Measurements from ENCODE around the gene MEOX2. TPM values are rescaled to one million over a fixed set of nuclear protein-coding genes. Genes with fewer than 3 reads are reported as not detected.

Gene MEOX2
- total and polyA plus RNA-seq, 2 of the 8 experiments (the other 6 are each of a cell fraction or from before 2014, with no cell fraction given): 0.05 to 0.19 TPM

DNA sequence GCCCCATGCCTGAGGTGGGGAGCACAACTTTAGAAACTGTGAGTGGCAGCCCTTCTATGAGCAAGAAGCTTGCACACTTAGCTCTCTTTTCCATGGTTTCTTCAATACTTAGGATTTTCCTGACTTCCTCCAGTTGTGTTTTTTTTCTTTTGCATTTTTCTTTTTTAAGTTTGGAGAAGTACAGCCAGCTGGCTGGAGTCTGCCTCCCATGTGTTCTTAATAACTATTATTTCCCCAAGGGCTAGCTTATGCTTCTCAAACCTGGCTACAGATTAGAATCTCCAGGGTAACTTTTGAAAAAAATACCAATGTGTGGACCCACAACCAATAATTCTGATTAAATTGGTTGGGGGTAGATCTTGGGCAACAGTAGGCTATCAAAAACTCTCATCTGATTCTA lies 37.4 kb upstream of the MEOX2 start:
- no peaks in the 10 kb centered on the region for H3K79me1 ChIP-seq (ENCODE audit: low read depth, low read length)
- no peaks in the 10 kb centered on the region for H3K23me2 ChIP-seq (ENCODE audit: low read depth, low read length)
- no peak overlapping the region for H2BK12ac ChIP-seq (ENCODE audit: low read depth, low read length)
- H4K20me1 ChIP-seq (replicated peaks in 1 of 2; ENCODE audit: control insufficient read depth in 1 of 2, insufficient read depth in 2 of 2, low read length in 2 of 2): no peaks in the 10 kb centered on the region
- H3K56ac ChIP-seq (replicated peaks; ENCODE audit: insufficient read length, low read depth, low read length): no peak overlapping the region
- no peak overlapping the region for H4K91ac ChIP-seq (replicated peaks; ENCODE audit: insufficient read length, low read length)
- no peaks in the 10 kb centered on the region for H3K27me3 ChIP-seq (replicated peaks in 1 of 4; ENCODE audit: control insufficient read depth in 3 of 4, extremely low read depth in 1 of 4, insufficient read depth in 3 of 4, low read length in 3 of 4)
- H2BK15ac ChIP-seq (ENCODE audit: low read length): no peak overlapping the region
- no peaks in the 10 kb centered on the region for H3K36me3 ChIP-seq (ENCODE audit: control insufficient read depth in 2 of 4, insufficient read depth in 4 of 4, low read length in 3 of 4)
- no peak overlapping the region for H4K8ac ChIP-seq (ENCODE audit: extremely low read depth, insufficient read depth, low read length)
- no peak overlapping the region for H3K14ac ChIP-seq (ENCODE audit: insufficient read length)
- DNase-seq (ENCODE audit: low read depth in 1 of 2, low spot score in 2 of 2): no peak
- H4K5ac ChIP-seq (ENCODE audit: insufficient read length, low read depth, low read length): no peak overlapping the region
- H2AK5ac ChIP-seq (ENCODE audit: low read depth, low read length): no peak overlapping the region
- H3K9ac ChIP-seq (replicated peaks in 1 of 4; ENCODE audit: extremely low read depth in 1 of 4, low read depth in 3 of 4, low read length in 3 of 4): no peak overlapping the region
- H2BK20ac ChIP-seq (ENCODE audit: low read length): no peak overlapping the region
- H3K4me3 ChIP-seq (ENCODE audit: extremely low read depth in 1 of 4, insufficient read depth in 2 of 4, low read depth in 3 of 4, low read length in 4 of 4): no peak overlapping the region
- no peak for FAIRE-seq
- H3K9me3 ChIP-seq (ENCODE audit: insufficient read depth in 2 of 2, low read depth in 1 of 2, low read length in 1 of 2): no peaks in the 10 kb centered on the region
- CTCF ChIA-PET (ENCODE audit: partially characterized antibody): interaction anchor here (0.5 to 1.6 kb wide), 10 partner anchors 9 to 1006 kb away, joined by 3 to 5 read pairs (median 3); partner anchors contain the start of gene MEOX2
- H2BK5ac ChIP-seq (ENCODE audit: low read depth, low read length): no peak overlapping the region
- no peak overlapping the region for H2BK120ac ChIP-seq (replicated peaks; ENCODE audit: low read depth, low read length)
- TF ChIP-seq CTBP2 (IDR thresholded peaks at IDR 0.05; ENCODE audit: borderline replicate concordance, insufficient read depth, insufficient read length, low read length) (no peak), NRF1 (IDR thresholded peaks at IDR 0.05; ENCODE audit: low read depth, low read length) (no peak), BACH1 (IDR thresholded peaks at IDR 0.05; ENCODE audit: low read length) (no peak), JUND (IDR thresholded peaks at IDR 0.05; ENCODE audit: low read length) (no peak), HDAC6 (IDR thresholded peaks at IDR 0.05; ENCODE audit: low read depth, low read length) (no peak), TEAD4 (IDR thresholded peaks at IDR 0.05; ENCODE audit: low read depth, low read length) (no peak), CBX5 (IDR thresholded peaks at IDR 0.05; ENCODE audit: low read depth, low read length) (no peak)
- TF ChIP-seq, protein P1, sequence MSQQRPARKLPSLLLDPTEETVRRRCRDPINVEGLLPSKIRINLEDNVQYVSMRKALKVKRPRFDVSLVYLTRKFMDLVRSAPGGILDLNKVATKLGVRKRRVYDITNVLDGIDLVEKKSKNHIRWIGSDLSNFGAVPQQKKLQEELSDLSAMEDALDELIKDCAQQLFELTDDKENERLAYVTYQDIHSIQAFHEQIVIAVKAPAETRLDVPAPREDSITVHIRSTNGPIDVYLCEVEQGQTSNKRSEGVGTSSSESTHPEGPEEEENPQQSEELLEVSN (IDR thresholded peaks at IDR 0.05): no peak
- no peaks in the 10 kb centered on the region for H3K79me2 ChIP-seq (ENCODE audit: control insufficient read depth in 1 of 2, insufficient read depth in 2 of 2, low read length in 2 of 2)
- no peak overlapping the region for H3K27ac ChIP-seq (ENCODE audit: low read depth, low read length)
- H2AFZ ChIP-seq (ENCODE audit: low read length): no peak overlapping the region
- no peak overlapping the region for H3K23ac ChIP-seq (ENCODE audit: insufficient read length)
- no peak overlapping the region for H3K18ac ChIP-seq (ENCODE audit: extremely low read depth, low read length)
- H3K4me2 ChIP-seq (ENCODE audit: insufficient read depth in 1 of 2, low read depth in 2 of 2, low read length in 2 of 2): no peak overlapping the region
- POLR2A ChIA-PET (ENCODE audit: partially characterized antibody): no interaction called here
- peaks cover 0 to 5% (median 0%) of the 10 kb centered on the region in 4 experiments; a peak in 1 of 7 replicates for H3K4me1 ChIP-seq (replicated peaks in 1 of 4; ENCODE audit: control insufficient read depth in 3 of 4, insufficient read depth in 4 of 4, low read length in 3 of 4)
- H3K4ac ChIP-seq (replicated peaks; ENCODE audit: insufficient read length, low read depth, low read length): no peak overlapping the region

All from H1 (cell line).